ENCODE data around the gene NUP153.
A peak's percentile ranks its signal among the peaks of the same experiment; 100 is the strongest.
"Not testable (repeated sequence)": the region's sequence is repeated elsewhere in the genome, so short reads cannot be mapped to it uniquely, and the experiment has no call there.

The NUP153 gene

DNA sequence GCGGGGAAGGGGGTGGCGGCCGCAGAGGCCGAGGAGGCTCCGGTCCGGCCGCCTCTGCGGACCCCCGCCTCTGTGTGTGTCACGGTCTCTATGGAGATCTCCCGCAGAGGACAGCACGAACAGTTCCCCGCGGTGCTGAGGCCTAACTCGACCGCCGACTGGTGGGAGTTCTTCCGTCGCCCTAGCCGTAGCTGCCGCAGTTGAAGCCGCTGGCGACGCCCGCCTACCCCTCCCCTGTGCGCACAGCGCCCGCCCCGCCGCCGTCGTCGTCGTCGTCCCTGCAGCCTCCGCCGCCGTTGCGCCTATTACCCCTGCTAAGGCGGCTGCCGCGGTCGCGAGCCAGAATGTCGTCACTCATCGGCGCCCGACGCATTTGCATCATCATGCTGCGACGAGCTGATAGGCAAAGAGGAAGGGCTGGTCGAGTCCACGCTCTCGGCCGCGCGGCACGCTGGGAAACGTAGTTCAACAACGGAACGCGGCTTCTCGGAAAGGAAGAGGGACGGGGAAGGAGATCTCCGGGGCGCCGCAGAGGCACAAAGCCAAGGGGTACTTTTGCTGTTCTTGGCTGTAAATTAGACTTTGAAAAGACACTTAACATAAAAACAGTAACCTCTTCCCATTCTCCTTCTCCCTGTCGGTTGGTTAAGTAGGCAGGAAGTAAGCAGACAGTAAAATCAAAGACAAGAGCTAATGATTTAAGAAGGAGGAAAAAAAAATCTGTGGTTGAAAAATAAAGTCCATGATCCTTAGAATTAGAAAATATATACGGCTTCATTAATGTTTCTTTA, at the start of gene NUP153:
Gene NUP153, minus strand, starts transcription at position 346 of the 791 bp plus-strand sequence. CDS start 538 bp downstream, outside the sequence.
- peak; percentile 97 to 100 (median 99) for DNase-seq (ENCODE audit: low read depth in 4 of 4, low spot score in 1 of 4)

DNA sequence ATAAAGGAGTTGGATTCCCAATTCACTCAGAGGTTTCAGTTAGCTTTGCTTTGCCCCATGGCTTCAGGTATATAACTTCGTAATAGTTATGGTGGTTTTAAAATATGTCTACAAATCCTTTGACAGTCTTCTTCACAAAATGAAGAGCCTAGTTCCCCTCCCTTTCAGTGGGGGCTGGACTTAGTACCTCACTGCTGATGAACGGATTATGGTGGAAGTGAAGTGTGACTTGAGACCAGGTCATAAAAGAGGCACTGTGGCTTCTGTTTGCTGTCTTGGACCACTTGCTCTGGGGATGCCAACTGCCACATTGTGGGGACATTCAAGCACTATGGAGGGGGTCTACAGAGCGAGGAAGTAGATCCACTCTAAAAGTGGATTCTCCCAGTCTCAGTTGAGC, 47.5 kb upstream of the NUP153 start:
- no peak for DNase-seq (ENCODE audit: low read depth in 4 of 4, low spot score in 1 of 4)

DNA sequence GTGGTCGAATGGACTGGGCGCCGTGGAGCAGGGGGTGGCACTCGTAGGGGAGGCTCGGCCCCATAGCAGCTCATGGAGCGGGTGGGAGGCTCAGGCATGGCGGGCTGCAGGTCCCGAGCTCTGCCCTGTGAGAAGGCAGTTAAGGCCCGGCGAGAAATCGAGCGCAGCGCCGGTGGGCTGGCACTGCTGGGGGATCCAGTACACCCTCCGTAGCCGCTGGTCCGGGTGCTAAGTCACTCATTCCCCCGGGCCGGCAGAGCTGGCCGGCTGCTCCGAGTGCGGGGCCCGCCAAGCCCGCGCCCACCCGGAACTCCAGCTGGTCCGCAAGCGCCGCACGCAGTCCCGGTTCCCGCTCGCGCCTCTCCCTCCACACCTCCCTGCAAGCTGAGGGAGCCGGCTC, 38.6 kb upstream of the NUP153 start:
- not testable (repeated sequence) for DNase-seq (ENCODE audit: low read depth in 4 of 4, low spot score in 1 of 4)

DNA sequence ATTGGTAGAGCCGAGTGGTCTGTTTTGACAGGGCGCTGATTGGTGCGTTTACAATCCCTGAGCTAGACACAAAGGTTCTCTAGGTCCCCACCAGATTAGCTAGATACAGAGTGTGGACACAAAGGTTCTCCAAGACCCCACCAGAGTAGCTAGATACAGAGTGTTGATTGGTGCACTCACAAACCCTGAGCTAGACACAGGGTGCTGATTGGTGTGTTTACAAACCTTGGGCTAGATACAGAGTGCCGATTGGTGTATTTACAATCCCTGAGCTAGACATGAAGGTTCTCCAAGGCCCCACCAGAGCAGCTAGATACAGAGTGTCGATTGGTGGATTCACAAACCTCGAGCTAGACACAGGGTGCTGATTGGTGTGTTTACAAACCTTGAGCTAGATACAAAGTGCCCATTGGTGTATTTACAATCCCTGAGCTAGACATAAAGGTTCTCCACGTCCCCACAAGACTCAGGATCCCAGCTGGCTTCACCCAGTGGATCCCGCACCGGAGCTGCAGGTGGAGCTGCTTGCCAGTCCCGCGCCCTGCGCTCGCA, 38.1 kb upstream of the NUP153 start:
- DNase-seq (ENCODE audit: low read depth in 4 of 4, low spot score in 1 of 4), result not testable (repeated sequence)

DNA sequence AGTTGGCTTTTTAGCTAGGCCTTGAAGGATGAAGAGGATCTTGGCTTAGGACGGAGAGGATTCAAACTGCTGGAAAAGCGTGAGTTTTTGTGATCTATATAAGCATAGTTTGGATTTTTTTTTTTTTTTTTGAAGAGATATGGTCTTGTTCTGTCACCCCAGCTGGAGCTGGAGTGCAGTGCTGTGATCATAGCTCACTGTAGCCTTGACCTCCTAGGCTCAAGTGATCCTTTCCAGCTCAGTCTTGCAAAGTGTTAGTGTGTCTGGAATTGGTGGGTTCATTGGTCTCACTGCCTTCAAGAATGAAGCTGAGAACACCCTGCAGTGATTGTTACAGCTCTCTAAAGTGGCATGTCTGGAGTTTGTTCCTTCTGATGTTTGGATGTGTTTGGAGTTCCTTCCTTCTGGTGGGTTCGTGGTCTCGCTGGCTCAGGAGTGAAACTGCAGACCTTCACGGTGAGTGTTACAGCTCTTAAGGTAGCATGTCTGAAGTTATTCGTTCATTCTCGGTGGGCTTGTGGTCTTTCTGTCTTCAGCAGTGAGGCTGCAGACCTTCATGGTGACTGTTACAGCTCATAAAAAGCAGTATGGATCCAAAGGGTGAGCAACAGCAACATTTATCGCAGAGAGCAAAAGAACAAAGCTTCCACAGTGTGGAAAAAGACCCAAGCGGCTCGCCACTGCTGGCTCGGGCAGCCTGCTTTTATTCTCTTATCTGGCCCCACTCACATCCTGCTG, 37.5 kb upstream of the NUP153 start:
- no peak for DNase-seq (ENCODE audit: low read depth in 4 of 4, low spot score in 1 of 4)

DNA sequence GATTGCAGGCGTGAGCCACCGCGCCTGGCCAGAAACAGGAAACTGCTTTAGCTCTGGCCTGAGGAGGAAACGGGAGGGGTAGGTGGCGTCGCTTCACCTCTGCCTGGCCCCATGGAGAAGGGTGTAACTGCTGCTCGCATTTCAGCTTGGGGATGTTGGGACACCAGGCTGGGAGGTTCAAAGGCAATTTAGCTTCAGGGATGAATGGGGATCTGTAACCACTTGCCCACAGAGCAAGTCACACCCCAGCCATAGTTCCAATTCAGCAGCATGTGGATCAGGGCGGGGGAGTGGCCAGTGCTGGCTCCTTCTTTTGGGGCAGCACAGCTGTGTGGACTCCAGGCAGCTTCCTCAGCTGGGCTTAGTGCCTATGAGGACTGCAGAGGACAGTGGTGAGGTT, 34.8 kb upstream of the NUP153 start:
- no peak for DNase-seq (ENCODE audit: low read depth in 4 of 4, low spot score in 1 of 4)

DNA sequence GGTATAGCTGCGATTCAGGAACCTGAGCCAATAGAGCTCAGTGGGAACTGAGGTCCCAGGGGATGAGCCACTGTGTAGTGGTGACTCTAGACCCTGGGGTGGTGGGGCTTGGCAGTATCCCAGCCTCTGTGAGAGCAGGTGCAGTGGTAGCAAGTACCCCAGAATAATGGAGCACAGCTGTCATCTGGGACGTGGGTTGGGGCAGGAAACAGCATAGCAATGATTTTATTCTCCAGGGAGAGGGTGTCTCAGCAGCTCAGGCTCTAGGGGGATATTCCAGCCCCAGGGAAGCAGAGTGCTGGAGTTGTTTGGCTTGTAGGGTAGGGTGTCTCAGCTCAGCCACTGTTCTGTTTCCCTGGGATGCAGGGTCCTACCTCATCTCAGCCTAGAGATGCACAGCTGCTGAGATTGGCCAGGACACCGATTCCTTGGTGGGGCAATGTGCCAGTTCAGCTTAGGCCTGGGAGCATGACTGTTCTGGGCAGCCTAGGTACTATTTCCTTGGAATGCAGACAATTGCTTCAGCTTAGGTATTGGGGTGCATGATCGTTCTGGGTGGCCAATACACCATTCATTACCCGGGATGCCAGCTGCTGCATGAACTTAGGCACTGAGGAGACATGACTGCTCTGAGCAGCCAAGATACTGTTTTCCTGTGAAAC, 34.0 kb upstream of the NUP153 start:
- no peak for DNase-seq (ENCODE audit: low read depth in 4 of 4, low spot score in 1 of 4)

DNA sequence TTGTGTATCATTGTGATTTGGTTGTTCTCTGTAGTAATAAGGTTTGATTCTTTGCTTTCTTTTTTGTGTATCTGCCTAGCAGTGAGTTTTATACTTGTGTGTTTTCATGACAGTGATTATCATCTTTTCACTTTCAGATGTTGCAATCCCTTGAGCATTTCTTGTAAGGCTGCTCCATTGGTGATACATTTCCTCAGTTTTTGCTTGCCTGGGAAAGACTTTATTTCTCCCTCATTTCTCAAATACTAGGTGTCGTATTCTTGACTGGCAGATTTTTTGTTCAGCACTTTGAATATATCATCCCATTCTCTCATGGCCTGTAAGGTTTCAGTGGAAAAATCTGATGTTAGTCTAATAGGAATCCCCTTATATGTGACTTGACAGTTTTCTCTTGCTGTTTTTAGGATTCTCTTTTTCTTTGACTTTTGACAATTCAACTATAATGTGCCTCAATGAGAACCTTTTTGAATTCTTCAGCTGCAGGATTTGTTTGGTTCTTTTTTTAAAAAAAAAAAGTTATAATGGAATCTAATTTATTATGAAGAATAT, 31.1 kb upstream of the NUP153 start:
- DNase-seq (ENCODE audit: low read depth in 4 of 4, low spot score in 1 of 4), result no peak

DNA sequence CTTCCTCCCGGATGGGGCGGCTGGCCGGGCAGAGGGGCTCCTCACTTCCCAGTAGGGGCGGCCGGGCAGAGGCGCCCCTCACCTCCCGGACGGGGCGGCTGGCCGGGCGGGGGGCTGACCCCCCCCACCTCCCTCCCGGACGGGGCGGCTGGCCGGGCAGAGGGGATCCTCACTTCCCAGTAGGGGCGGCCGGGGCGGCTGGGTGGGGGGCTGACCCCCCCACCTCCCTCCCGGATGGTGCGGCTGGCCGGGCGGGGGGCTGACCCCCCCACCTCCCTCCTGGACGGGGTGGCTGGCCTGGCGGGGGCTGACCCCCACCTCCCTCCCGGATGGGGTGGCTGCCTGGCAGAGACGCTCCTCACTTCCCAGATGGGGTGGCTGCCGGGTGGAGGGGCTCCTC, 28.6 kb upstream of the NUP153 start:
- DNase-seq (ENCODE audit: low read depth in 4 of 4, low spot score in 1 of 4), result not testable (repeated sequence)

DNA sequence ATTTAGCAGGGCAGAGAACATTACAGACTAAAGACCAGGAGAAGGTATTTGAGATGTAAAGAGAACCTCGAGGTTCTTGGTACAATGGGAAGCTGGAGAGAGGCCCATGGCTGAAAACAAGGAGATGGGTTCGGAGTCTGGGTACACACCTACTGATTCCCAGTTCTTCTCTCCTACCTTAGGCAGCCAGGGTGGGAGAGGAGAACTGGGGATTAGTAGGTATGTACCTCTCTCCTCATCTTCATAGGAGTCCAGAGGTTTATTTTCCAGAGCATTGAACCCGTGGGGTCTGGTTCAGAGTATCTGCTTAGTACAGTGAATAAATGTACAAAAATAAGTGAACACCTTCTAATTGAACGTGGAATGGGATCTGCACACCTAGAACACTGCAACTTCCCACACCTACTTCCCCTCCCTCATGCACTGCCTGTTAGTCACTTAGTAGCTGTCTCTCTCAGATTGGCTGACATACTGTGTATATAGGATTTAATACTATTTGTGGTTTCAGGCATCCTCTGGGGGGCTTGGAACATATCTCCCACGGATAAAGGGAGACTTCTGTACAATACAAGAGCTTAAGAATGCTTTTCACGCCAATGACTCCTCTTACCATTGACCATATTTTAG, 23.5 kb upstream of the NUP153 start:
- DNase-seq (ENCODE audit: low read depth in 4 of 4, low spot score in 1 of 4), result no peak

DNA sequence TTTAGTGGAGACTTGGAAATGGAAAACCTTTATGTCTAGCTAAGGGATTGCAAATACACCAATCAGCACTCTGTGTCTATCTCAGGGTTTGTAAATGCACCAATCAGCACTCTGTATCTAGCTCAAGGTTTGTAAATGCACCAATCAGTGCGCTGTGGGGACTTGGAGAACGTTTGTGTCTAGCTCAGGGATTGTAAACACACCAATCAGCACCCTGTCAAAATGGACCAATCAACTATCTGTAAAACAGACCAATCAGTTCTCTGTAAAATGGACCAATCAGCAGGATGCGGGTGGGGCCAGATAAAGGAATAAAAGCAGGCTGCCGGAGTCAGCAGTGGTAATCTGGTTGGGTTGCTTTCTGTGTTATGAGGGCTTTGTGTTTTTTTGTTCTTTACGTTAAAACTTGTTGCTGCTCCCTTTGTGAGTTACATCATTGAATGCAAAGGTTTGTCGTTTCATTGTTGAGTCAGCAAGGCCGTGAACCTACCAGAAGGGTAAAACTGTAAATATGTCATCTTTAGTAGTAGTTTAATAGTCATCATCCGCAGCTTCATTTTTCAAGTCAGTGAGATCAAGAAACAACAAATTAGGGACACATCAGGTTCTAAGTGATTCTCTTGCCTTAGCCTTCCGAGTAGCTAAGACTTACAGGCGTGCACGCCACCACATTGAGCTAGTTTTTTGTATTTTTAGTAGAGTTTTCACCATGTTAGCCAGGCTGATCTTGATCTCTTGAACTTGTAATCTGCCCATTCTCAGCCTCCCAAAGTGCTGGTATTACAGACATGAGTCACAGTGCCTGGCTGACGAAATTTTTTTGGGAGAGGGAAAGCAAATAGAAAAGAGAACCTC, 22.7 kb upstream of the NUP153 start:
- DNase-seq (ENCODE audit: low read depth in 4 of 4, low spot score in 1 of 4), result no peak

DNA sequence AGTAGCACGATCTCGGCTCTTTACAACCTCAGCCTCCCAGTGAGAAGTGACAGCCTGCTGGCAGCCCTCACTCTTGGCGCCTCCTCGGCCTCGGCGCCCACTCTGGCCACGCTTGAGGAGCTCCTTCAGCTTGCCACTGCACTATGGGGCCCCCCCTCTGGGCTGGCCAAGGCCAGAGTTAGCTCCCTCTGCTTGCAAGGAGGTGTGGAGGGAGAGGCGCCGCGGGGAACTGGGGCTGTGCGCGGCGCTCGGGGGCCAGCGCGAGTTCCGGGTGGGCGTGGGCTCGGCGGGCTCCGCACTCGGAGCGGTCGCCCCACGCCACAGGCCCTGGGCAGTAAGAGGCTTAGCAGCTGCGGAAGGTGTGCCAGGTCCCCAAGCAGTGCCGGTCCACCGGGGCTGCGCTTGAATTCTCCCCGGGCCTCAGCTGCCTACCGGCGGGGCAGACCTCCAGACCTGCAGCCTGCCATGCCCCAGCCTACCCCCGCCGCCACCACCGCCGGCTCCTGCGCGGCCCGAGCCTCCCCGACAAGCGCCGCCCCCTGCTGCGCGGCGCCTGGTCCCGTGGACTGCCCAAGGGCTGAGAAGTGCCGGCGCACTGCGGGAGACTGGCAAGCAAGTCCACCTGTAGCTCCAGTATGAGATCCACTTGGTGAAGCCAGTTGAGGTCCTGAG, 22.0 kb upstream of the NUP153 start:
- DNase-seq (ENCODE audit: low read depth in 4 of 4, low spot score in 1 of 4), result no peak

DNA sequence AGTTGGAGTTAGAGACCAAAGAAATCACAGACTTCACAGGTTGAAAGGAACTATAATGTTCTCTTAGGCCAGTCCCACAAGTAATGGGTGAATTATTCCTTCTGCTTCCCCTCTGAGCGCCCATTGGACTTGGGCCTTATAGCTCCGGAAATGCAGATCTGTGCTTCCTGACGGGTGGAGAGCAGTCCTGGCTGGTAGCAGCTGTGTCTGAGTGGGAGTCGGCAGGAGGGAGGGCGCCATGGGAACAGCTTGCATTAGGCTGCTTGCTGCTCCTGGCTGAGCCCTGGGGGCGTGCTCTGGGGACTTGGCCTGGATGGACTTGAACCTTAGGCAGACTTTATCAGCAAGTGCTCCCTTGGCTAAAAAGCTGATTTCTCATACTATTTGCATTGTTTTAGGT, 18.4 kb upstream of the NUP153 start:
- DNase-seq (ENCODE audit: low read depth in 4 of 4, low spot score in 1 of 4), result no peak

DNA sequence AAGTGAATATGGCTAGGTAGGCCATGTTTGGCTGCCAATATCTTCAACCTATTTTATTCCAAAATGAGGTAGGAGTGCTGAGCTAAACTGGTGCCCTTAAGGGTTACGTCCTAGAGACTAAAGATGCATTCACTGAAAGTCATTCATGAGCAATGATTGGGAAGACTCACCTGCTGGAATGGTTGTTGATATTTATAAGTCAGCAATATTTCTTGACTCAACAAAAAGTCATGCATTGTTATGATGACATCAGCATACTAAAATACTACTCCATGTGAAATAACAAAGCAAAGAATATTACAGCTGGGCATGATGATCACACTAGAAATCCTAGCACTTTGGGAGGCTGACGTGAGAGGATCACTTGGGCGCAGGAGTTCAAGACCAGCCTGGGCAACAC, 17.6 kb upstream of the NUP153 start:
- DNase-seq (ENCODE audit: low read depth in 4 of 4, low spot score in 1 of 4), result no peak

DNA sequence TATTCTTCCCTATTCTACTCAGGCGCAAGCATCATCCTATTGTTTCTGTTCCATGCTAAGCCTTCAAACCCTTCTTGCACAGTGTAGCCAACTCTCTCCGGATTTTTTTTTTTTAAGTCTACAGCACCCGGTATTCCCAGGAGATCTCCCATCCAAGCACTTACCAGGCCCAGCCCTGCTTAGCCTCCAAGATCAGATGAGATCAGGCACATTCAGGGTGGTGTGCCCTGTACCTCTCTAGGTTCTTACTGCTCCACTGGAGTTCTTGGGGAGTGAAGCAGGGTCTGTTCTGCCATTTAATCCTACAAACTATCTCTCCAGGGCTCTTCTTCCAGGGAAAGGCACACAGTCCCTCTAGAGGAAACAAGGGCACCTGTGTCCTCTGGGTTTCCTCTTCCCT, 14.9 kb upstream of the NUP153 start:
- no peak for DNase-seq (ENCODE audit: low read depth in 4 of 4, low spot score in 1 of 4)

DNA sequence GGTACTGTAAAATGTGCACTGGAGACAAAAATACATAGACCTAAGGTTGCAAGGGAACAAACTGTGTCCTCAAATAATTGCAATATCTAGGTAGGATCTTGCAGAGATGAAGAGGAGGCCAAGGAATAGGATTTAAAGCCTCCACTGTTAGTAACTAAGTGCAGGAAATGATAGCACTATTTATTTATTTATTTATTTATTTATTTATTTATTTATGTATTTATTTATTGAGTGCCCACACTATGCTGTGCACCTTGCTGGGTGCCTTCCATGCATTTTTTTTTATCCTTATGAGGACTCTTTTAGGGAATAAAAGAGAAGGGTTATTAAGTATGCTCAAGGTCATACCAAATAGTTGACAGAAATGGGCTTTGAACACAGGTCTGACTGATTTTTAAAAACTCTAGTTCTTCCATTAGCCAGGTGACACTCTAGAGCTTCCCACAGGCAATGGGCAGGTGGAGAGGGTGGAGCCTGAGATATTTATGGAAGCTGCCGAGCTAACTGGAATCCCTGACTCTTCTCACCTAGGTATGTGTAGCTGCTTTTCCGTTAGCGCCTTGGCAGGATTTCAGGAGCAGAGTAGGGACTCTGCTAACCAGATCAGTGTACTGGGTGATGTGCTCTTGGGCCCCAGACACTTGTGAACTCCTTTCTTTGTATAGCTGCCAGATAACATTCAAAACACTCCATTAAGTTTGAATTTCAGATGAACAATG, 12.8 kb upstream of the NUP153 start:
- DNase-seq (ENCODE audit: low read depth in 4 of 4, low spot score in 1 of 4), result no peak

DNA sequence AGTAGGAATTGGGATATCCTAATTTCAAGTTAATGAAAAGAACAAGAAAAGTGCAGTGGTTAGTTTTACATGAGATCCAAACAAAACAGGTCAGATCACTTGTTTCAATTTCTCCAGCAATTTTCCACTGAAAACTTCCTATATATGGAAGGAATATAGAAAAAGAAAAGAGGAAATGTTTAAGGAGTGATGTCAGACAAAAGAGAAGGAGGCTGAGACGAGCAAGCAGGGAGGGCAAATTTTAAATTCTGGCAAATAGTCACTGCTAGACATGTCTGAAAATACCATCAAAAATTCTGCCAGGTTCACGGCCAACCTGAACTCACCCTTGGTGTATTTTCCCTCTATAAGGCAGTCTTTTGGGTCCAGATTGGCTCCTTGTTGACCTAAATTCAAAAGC, 9.5 kb upstream of the NUP153 start:
- no peak for DNase-seq (ENCODE audit: low read depth in 4 of 4, low spot score in 1 of 4)

DNA sequence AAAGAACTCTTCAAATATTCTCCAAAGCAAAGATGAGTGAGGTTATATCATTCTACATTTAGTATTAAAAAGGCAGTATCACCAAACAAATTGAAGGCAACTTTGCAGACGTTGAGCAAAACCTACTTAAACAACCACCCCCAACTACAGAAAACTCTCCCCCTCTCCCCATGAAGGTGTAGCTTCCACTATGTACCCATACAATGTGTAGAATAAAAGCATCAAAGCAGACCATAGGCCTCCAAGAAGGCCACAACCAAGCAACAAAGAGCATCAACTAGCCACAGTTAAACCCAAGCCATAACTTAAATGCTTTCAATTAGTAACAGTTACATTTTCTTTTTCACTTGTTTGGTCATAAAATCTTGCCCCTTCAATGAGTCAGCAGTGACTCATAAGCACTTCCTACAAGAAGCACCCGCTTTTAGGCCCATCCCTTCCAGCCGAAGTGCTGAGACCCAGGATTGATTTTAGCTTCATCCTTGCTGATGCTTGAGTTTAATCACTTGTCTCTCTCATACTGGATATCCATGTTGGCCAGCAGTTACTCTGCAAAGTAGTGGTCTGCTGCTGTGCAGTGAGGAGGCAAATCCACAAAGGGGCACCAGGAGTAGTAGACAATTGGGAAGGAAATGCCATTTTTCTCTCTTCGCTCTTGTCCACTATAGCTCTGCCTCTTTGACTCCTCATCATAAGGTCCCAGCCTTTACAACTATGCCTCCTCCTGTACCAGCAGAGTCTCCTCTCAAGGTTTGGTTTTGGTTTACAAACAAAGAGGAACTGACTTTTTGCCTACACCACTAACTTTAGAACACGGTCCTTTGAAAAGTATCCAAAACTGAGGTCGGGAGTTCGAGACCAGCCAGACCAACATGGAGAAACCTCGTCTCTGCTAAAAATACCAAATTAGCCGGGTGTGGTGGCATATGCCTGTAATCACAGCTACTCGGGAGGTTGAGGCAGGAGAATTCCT, 8.4 kb upstream of the NUP153 start:
- peak in 2 of 4 experiments; percentile 7 to 21 for DNase-seq (ENCODE audit: low read depth in 4 of 4, low spot score in 1 of 4)

Data from stimulated activated CD4-positive, alpha-beta T cell treated with anti-CD3 and anti-CD28 coated beads, Interleukin-1b, Interleukin-23, amount 100 ng/mL, for 24 hours (primary cell).